Immature natural killer cell (primary cell): ENCODE results near the gene HSPA14. TPM values are rescaled to one million over a fixed set of nuclear protein-coding genes. Genes with fewer than 3 reads are reported as not detected.
"Not testable (repeated sequence)": the region's sequence is repeated elsewhere in the genome, so short reads cannot be mapped to it uniquely, and the experiment has no call there.

Experiments
- DNase-seq, 3 donors: peaks; one replicate each; pipeline ENCODE4 v3.0.0; 2022; ENCODE audit warnings: mixed read lengths in 1 of 3
- H3K27ac Mint-ChIP-seq, 6 donors: one replicate each; pipeline ENCODE4 v1.8.0; 2020; ENCODE audit warnings: mixed read lengths in 6 of 6, mild to moderate bottlenecking in 5 of 6, inconsistent platforms in 4 of 6, moderate library complexity in 3 of 6
- H3K27me3 Mint-ChIP-seq, 3 donors: one replicate each; pipeline ENCODE4 v1.8.0; 2020 to 2021; ENCODE audit warnings: low read depth in 3 of 3, mild to moderate bottlenecking in 3 of 3, mixed read lengths in 3 of 3, moderate library complexity in 3 of 3, inconsistent platforms in 1 of 3
- H3K36me3 Mint-ChIP-seq, 3 donors: one replicate each; pipeline ENCODE4 v1.8.0; 2020; ENCODE audit warnings: mixed read lengths in 3 of 3, inconsistent platforms in 2 of 3, mild to moderate bottlenecking in 2 of 3
- H3K4me1 Mint-ChIP-seq, 2 donors: one replicate each; pipeline ENCODE4 v1.8.0; 2020; ENCODE audit warnings: inconsistent platforms in 2 of 2, mild to moderate bottlenecking in 2 of 2, mixed read lengths in 2 of 2, moderate library complexity in 1 of 2
- H3K4me3 Mint-ChIP-seq, 5 donors: one replicate each; pipeline ENCODE4 v1.8.0; 2020; ENCODE audit warnings: mild to moderate bottlenecking in 5 of 5, mixed read lengths in 5 of 5, inconsistent platforms in 3 of 5, moderate library complexity in 3 of 5
- H3K9me3 Mint-ChIP-seq, 6 donors: one replicate each; pipeline ENCODE4 v1.8.0; 2020; ENCODE audit warnings: mild to moderate bottlenecking in 6 of 6, mixed read lengths in 6 of 6, inconsistent platforms in 4 of 6, moderate library complexity in 3 of 6
- polyA plus RNA-seq, 3 donors: library from polyadenylated mRNA; unstranded; fragments of 300-500 nt; fragmentation: Illumina TruSeq; gene quantifications; one replicate each; pipeline ENCODE4 v1.2.3, GENCODE V29; 2021

The HSPA14 gene, protein sequence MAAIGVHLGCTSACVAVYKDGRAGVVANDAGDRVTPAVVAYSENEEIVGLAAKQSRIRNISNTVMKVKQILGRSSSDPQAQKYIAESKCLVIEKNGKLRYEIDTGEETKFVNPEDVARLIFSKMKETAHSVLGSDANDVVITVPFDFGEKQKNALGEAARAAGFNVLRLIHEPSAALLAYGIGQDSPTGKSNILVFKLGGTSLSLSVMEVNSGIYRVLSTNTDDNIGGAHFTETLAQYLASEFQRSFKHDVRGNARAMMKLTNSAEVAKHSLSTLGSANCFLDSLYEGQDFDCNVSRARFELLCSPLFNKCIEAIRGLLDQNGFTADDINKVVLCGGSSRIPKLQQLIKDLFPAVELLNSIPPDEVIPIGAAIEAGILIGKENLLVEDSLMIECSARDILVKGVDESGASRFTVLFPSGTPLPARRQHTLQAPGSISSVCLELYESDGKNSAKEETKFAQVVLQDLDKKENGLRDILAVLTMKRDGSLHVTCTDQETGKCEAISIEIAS
- polyA plus RNA-seq = 10 to 100 TPM; 17.0 to 22.0 (median 19.0) TPM

DNA sequence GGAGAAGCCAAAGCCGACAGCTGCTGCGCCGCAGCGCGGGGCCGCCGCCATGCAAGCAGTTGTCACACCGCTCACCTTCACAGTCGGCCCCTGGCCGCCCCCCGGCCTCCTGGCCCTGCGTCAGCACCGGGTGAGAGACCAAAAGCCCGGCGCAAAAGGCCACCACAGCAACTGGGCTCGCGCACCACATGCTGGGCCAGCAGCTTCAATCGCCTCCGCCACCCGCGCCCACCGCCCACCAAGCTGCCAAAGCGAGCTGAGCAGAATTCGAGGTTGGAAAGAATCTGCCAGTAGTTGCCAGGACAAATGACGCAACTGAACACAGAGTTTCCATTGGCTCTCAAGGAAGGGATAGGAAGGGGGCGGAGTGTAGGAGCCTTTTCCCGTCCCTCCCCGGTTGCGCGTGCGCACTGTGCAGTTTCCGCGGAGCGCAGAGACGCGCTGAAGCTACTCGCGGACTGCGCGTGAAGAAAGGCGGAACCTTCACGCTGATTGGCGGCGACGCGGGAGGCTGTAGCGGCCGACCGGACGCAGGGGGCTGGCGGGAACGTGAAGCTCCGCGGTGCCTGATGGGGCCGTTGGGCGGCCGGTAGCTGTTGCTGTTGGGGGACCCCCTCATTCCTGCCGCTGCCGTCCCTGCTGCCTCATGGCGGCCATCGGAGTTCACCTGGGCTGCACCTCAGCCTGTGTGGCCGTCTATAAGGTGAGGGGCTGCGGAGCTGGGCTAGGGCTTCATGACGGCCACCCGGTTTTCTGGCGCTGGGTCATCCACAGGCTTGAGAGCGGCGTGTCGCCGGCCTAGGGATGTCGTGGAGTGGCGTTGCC lies at the start of gene HSPA14, which contains the start of the genes CDNF and MSANTD7:
Gene HSPA14, plus strand, starts transcription at position 550 of the 825 bp plus-strand sequence. Its CDS starts 97 bp downstream, at position 647.
Gene CDNF, minus strand, starts transcription at position 281 of the 825 bp plus-strand sequence. Its CDS starts 91 bp downstream, at position 190.
Gene MSANTD7, plus strand, starts transcription at position 550 of the 825 bp plus-strand sequence. CDS start 3,979 bp downstream, outside the sequence.
- peak within 1 kb of the TSS; percentile 87 to 97 (median 97) for H3K4me3 Mint-ChIP-seq
- H3K27me3 Mint-ChIP-seq = peaks cover 6 to 9% (median 7%) of the 10 kb centered on the region in 3 donors
- peak within 1 kb of the TSS; percentile 94 to 99 (median 98) for H3K27ac Mint-ChIP-seq
- H3K36me3 Mint-ChIP-seq = peaks cover 0 to 9% (median 7%) of the 10 kb centered on the region in 3 donors
- no peaks in the 10 kb centered on the region for H3K9me3 Mint-ChIP-seq
- H3K4me1 Mint-ChIP-seq = peaks cover 25 to 36% of the 10 kb centered on the region in 2 donors
- peak; percentile 99 for DNase-seq

DNA sequence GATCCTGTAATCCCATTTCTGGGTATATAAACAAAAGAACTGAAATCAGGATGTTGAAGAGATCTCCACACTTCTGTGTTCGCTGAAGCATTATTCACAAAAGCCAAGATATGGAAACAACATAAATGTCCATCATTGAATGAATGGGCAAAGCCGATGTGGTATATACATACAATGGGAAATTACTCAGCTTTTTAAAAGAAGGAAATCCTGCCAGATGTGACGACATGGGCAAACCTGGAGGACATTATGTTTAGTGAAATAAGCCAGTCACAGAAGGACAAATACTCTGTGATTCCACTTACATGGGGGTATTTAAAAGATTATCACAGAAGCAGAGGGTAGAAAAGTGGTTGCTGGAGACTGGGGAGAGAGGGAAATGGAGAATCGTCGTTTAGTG lies 39.5 kb upstream of the HSPA14 start:
- no peaks in the 10 kb centered on the region for H3K36me3 Mint-ChIP-seq
- no peaks in the 10 kb centered on the region for H3K4me1 Mint-ChIP-seq
- H3K4me3 Mint-ChIP-seq = no peak overlapping the region
- H3K27ac Mint-ChIP-seq = no peak overlapping the region
- no peak for DNase-seq
- H3K27me3 Mint-ChIP-seq = no peaks in the 10 kb centered on the region
- no peaks in the 10 kb centered on the region for H3K9me3 Mint-ChIP-seq

DNA sequence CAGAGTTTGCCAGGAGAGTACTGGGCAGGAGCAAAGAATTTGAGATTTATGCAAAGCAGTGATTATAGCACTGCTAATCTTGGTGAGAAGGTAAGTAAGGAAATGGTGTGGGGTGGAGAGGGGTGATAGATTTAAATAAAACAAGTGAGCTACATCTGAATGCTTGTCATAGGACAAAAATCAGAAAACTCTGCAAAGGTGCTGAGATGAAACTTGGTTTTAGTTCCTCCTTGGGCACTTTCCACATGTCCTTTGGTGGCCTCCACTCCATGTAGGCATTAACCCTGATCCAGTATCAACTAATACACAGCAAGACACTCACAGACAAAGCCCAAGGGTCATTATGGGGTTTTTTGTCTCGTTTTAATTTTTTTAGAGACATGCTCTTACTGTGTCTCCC lies 37.7 kb upstream of the HSPA14 start:
- Mint-ChIP-seq H3K4me1 (no peaks in the 10 kb centered on the region), H3K4me3 (no peak overlapping the region)

DNA sequence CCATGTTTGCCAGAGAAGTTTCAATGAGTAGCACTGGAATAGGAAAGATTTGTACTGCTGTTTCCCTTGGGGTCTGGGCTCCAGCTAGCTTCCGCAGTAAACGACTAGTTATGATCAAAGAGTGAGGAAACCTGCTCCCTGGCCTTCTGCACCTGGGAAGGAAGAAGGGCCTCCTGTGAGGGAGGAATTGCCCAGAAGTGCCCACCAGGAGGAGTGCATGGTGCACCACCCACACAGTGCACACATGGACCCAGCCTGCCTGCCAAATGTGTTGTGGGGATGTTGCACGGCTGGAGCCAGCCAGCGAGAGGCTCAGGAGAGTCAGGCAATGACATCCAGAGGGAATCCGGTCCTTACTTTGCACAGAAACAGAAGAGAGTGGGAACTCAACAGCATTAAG lies 36.4 kb upstream of the HSPA14 start:
- no peak overlapping the region for H3K27ac Mint-ChIP-seq
- no peak overlapping the region for H3K4me3 Mint-ChIP-seq
- DNase-seq = no peak
- H3K4me1 Mint-ChIP-seq = no peaks in the 10 kb centered on the region
- H3K9me3 Mint-ChIP-seq = no peaks in the 10 kb centered on the region
- no peaks in the 10 kb centered on the region for H3K27me3 Mint-ChIP-seq
- no peaks in the 10 kb centered on the region for H3K36me3 Mint-ChIP-seq

More for the DNA sequence above, 37.7 kb upstream of the HSPA14 start:
- Mint-ChIP-seq H3K27me3 (no peaks in the 10 kb centered on the region), H3K9me3 (no peaks in the 10 kb centered on the region), H3K36me3 (no peaks in the 10 kb centered on the region), H3K27ac (no peak overlapping the region)
- DNase-seq = no peak

DNA sequence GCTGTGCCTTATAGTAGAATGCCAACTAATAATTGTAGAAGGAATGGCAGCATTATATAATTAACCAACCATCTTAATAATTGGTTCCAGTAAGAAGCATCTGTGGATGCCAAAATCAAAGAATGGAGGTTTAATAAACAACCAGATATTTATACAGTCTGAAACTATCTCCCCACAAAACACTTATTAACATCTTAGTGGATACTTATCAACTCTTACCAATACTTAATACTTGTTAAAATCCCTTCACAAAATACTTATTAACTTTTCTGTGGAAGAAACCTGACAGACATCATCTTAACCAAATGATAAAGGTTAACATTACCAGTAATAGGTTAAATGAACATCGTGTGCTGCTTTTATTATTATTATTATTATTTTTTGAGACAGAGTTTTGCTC lies 34.3 kb upstream of the HSPA14 start:
- Mint-ChIP-seq H3K27ac (no peak overlapping the region), H3K4me1 (no peaks in the 10 kb centered on the region)

DNA sequence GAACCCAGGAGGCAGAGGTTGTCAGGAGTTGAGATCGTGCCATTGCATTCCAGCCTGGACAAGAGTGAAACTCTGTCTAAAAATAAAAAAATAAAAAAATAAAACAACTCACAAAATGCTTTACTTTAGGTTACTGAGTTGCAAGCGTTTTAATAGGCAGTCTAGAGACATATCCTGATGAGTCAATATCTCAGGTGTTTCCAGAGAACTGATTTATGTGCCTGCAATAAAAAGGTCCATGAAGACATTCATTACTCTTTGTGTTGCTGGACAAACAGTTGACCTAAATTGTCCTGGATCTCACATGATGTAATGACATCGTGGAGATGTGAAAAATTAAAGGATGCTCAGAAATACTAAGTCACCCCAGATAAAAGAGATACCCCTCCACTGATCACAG lies 31.8 kb upstream of the HSPA14 start:
- no peak for DNase-seq
- Mint-ChIP-seq H3K9me3 (no peaks in the 10 kb centered on the region), H3K27ac (no peak overlapping the region), H3K27me3 (peaks cover 1 to 4% (median 1%) of the 10 kb centered on the region in 3 donors), H3K4me1 (no peaks in the 10 kb centered on the region), H3K4me3 (no peak overlapping the region), H3K36me3 (no peaks in the 10 kb centered on the region)

More for the DNA sequence above, 34.3 kb upstream of the HSPA14 start:
- Mint-ChIP-seq H3K9me3 (no peaks in the 10 kb centered on the region), H3K27me3 (peaks cover 0 to 1% (median 1%) of the 10 kb centered on the region in 3 donors), H3K4me3 (no peak overlapping the region), H3K36me3 (no peaks in the 10 kb centered on the region)
- no peak for DNase-seq

DNA sequence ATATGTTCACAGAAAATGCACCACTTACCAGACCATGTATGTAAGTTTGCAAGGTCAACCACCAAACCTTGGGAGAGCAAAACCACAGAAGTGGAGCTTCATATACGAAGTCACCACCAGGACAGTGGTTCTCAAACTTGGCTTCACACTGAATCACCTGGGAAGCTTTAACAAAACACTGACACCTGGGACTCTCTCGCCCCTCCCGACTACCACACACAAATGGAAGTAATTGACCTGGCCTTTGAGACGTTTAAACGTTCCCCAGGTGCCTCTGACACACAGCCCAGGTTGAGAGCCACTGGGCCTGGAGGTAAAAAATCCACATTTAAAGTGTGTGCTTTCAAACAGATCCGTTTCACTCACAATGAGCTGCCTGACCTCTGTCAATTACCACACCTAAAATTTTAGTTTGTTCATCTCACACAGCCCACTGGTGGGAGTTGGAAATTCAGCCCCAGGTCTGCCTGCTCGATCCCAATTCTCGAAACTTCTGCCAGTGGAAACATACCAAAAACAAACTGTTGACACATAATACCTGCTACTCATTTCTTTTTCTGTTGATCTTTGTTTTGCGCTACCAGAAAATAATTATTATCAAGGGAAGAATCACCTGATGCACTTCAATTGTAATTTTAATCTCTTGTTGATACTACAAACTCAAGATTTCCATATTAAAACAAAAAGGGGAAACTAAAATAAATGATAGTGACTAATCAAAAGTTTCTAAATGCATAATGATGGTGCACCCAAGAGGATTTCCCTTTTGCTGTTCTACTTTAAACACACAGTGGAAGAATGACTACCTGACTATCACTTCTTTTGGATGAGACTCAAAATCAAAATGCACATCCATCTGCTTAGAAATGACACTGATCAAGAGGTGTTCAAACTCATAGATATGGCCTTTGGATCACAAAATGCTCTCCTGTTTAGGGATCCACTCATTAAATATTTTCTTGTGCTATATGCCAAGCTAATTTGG lies 26.8 kb upstream of the HSPA14 start:
- Mint-ChIP-seq H3K36me3 (no peaks in the 10 kb centered on the region), H3K9me3 (no peaks in the 10 kb centered on the region), H3K27ac (no peak overlapping the region), H3K4me1 (peaks cover 7 to 11% of the 10 kb centered on the region in 2 donors), H3K4me3 (no peak overlapping the region), H3K27me3 (peaks cover 1 to 4% (median 4%) of the 10 kb centered on the region in 3 donors)
- DNase-seq = no peak

DNA sequence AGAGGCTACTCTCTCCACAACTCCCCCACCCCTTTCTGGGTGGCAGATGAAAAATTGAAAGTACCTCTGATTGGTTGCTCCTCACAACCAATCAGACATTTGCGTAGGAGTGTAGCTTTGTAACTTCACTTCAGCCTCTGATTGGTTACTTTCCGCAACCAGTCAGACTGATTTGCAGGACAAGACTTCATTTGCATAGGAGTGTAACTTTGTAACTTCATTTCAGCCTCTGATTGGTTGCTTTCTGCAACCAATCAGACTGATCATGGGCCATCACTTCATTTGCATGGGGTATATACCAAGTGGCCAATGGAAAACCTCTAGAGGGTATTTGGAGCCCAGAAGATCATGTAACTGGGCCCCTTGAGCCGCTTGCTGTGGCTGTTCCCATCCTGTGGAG lies 25.8 kb upstream of the HSPA14 start:
- H3K4me1 Mint-ChIP-seq = peaks cover 7 to 11% of the 10 kb centered on the region in 2 donors
- H3K27me3 Mint-ChIP-seq = peaks cover 0 to 5% (median 4%) of the 10 kb centered on the region in 3 donors
- DNase-seq = peak in 1 of 3 donors; percentile 7
- no peaks in the 10 kb centered on the region for H3K36me3 Mint-ChIP-seq
- peak overlapping the region; percentile 51 to 78 (median 76) for H3K4me3 Mint-ChIP-seq
- H3K27ac Mint-ChIP-seq = no peak overlapping the region
- peaks cover 0 to 2% (median 0%) of the 10 kb centered on the region in 6 donors for H3K9me3 Mint-ChIP-seq

DNA sequence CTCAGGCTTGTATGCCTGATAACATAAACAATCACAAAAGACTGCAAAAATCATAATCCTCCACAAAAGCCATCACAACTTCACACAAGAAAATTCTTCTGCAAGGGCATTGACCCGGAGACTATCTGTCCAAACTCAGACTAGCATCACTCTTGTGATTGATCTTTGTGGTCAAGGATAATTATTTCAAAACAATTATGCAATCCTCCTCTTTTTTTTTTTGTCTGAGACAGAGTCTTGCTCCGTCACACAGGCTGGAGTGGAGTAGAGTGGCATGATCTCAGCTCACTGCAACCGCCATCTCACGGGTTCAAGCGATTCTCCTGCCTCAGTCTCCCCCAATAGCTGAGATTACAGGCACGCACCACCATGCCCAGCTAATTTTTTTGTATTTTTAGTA lies 22.4 kb upstream of the HSPA14 start:
- peaks cover 0 to 2% (median 0%) of the 10 kb centered on the region in 6 donors for H3K9me3 Mint-ChIP-seq
- H3K36me3 Mint-ChIP-seq = peaks cover 0 to 6% (median 0%) of the 10 kb centered on the region in 3 donors
- no peak for DNase-seq
- no peak overlapping the region for H3K4me3 Mint-ChIP-seq
- H3K27ac Mint-ChIP-seq = no peak overlapping the region
- H3K4me1 Mint-ChIP-seq = peaks cover 7 to 11% of the 10 kb centered on the region in 2 donors
- peaks cover 0 to 3% (median 1%) of the 10 kb centered on the region in 3 donors for H3K27me3 Mint-ChIP-seq

DNA sequence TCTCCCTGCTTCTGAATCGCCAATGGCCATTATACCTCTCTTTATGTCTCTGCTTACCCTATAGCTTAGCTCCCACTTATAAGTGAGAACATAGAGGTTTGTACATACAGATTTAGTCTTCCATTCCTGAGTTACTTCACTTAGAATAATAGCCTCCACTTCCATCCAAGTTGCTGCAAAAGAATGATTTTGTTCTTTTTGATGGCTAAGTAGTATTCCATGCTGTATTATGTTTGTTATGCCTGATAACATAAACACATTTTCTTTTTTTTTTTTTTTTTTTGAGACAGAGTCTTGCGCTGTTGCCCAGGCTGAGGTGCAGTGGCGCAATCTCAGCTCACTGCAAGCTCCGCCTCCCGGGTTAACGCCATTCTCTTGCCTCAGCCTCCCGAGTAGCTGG lies 21.4 kb upstream of the HSPA14 start:
- H3K36me3 Mint-ChIP-seq, H3K4me3 Mint-ChIP-seq, DNase-seq, H3K27ac Mint-ChIP-seq, H3K9me3 Mint-ChIP-seq, H3K27me3 Mint-ChIP-seq: not testable (repeated sequence)
- peaks cover 7 to 11% of the 10 kb centered on the region in 2 donors for H3K4me1 Mint-ChIP-seq

DNA sequence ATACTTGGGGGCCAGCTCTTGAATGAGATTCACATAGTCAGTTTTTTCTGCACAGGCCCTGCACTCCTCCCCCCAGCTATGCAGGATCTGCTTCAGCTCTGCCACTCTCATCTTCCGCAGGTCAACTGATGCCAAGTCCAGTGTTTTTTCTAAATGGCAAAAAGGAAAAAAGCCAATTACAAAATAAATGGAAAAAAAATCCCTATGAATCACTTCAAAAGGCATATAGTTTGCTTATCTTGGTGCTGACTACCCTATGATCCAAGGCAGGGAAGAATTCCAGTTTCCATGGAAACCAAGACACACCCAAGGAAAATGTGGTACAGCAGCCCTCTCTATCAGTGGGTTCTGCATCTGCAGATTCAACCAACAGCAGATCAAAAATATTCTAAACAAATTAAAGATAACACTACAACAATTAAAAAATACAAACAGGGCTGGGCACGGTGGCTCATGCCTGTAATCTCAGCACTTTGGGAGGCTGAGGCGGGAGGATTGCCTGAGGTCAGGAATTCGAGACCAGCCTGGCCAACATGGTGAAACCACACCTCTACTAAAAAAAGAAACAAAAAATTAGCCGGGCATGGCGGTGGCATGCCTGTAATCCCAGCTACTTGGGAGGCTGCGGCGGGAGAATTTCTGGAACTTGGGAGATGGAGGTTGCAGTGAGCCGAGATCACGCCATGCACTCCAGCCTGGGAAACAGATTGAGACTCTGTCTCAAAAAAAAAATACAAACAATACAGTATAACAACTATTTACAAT lies 17.9 kb upstream of the HSPA14 start:
- peaks cover 0 to 6% (median 0%) of the 10 kb centered on the region in 3 donors for H3K36me3 Mint-ChIP-seq
- no peak overlapping the region for H3K4me3 Mint-ChIP-seq
- no peak overlapping the region for H3K27ac Mint-ChIP-seq
- H3K4me1 Mint-ChIP-seq = no peaks in the 10 kb centered on the region
- DNase-seq = no peak
- H3K27me3 Mint-ChIP-seq = peaks cover 0 to 3% (median 0%) of the 10 kb centered on the region in 3 donors
- H3K9me3 Mint-ChIP-seq = peaks cover 0 to 2% (median 0%) of the 10 kb centered on the region in 6 donors

DNA sequence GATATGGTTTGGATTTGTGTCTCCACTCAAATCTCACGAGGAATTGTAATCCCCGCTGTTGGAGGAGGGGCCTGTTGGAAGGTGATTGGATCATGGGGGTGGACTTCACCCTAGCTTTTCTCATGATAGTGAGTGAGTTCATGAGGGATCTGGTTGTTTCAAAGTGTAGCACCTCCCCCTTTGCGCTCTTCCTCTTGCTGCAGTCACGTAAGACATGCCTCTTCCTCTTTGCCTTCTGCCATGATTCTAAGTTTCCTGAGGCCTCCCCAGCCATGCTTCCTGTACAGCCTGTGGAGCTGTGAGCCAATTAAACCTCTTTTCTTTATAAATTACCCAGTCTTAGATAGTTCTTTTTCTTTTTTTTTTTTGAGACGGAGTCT lies 17.3 kb upstream of the HSPA14 start:
- H3K4me3 Mint-ChIP-seq = no peak overlapping the region
- peaks cover 0 to 3% (median 0%) of the 10 kb centered on the region in 3 donors for H3K27me3 Mint-ChIP-seq
- H3K27ac Mint-ChIP-seq = no peak overlapping the region
- peaks cover 0 to 2% (median 0%) of the 10 kb centered on the region in 6 donors for H3K9me3 Mint-ChIP-seq
- H3K36me3 Mint-ChIP-seq = peaks cover 0 to 6% (median 0%) of the 10 kb centered on the region in 3 donors
- no peak for DNase-seq
- no peaks in the 10 kb centered on the region for H3K4me1 Mint-ChIP-seq
